GM21526 (cell line): ENCODE results near the gene SLC35A2.
"Not testable (repeated sequence)": the region's sequence is repeated elsewhere in the genome, so short reads cannot be mapped to it uniquely, and the experiment has no call there.

Experiments
- ATAC-seq: cut with Tn5 transposase; IDR thresholded peaks from one replicate; pipeline ENCODE4 v1.9.1; 2021; ENCODE audit warnings: moderate library complexity; ENCODE audit not compliant: unreplicated experiment, low FRiP score

SLC35A2 gene

GRCh38 chrX:48854121-48854804, 57.2 kb downstream of the SLC35A2 start:
- ATAC-seq = not testable (repeated sequence)

GRCh38 chrX:48853494-48853893, 58.0 kb downstream of the SLC35A2 start:
- not testable (repeated sequence) for ATAC-seq
